Aorta (tissue), 5 donors: ENCODE data around the gene ERMN. TPM values are rescaled to one million over a fixed set of nuclear protein-coding genes. Genes with fewer than 3 reads are reported as not detected.

Experiments used
- ATAC-seq: fragments of 200-7000 bp; cut with Tn5 transposase; one replicate; pipeline ENCODE4 v1.9.1; 2022; ENCODE audit warnings: moderate library complexity; ENCODE audit not compliant: low FRiP score
- DNase-seq, 2 donors: peaks; one replicate each; pipeline ENCODE4 v3.0.0-alpha.2; 2020
- H3K27ac ChIP-seq, 2 donors: one replicate each; pipeline ENCODE4 v1.5.1; 2013; ENCODE audit warnings: low read length in 2 of 2, mild to moderate bottlenecking in 2 of 2, moderate library complexity in 2 of 2, control low read depth in 1 of 2, inconsistent platforms in 1 of 2, low read depth in 1 of 2
- H3K27me3 ChIP-seq, 2 donors: one replicate each; pipeline ENCODE4 v1.6.1; 2013; ENCODE audit warnings: control low read depth in 1 of 2, low read length in 1 of 2, mild to moderate bottlenecking in 1 of 2, moderate library complexity in 1 of 2; ENCODE audit not compliant: insufficient read depth in 2 of 2, control insufficient read depth in 1 of 2
- H3K36me3 ChIP-seq, 2 donors: one replicate each; pipeline ENCODE4 v1.6.1; 2013; ENCODE audit warnings: control low read depth in 1 of 2, low read length in 1 of 2, mild to moderate bottlenecking in 1 of 2; ENCODE audit not compliant: insufficient read depth in 2 of 2, control insufficient read depth in 1 of 2
- H3K4me1 ChIP-seq, 2 donors: one replicate each; pipeline ENCODE4 v1.6.1; 2013; ENCODE audit warnings: low read length in 2 of 2, control low read depth in 1 of 2, mild to moderate bottlenecking in 1 of 2, moderate library complexity in 1 of 2; ENCODE audit not compliant: insufficient read depth in 2 of 2, control insufficient read depth in 1 of 2
- H3K4me3 ChIP-seq, 2 donors: one replicate each; pipeline ENCODE4 v1.5.1; 2013; ENCODE audit warnings: low read length in 2 of 2, control low read depth in 1 of 2, mild to moderate bottlenecking in 1 of 2
- H3K9me3 ChIP-seq: one replicate; pipeline ENCODE4 v1.6.1; 2013; ENCODE audit warnings: mild to moderate bottlenecking, low read length; ENCODE audit not compliant: control insufficient read depth
- WGBS, 2 donors: extraction: QIAGEN DNeasy Blood & Tissue Kit; methylation state at CpG; one replicate each; pipeline ENCODE4 v1.1.7; 2013; 5-methylcytosine and 5-hydroxymethylcytosine counted together
- intact Hi-C, 2 donors: fragments of 100-400 bp; cut with DNase I; formaldehyde crosslinking; loops; one replicate each; pipeline versions ENCODE4 v1.14.2 to v1.15.0; 2022
- polyA plus RNA-seq, 2 donors: library from polyadenylated mRNA; stranded (reverse); fragments of 200-250 nt; gene quantifications; one replicate each; pipeline ENCODE4 v1.2.3, GENCODE V29; 2013
- total RNA-seq, 2 donors: library from RNA; stranded (reverse); fragmentation: NEBNext Ultra II Directional; extraction: Animal tissue kit (Norgen Biotek cat#: 25700); gene quantifications; one replicate each; pipeline ENCODE4 v1.2.1, GENCODE V29; 2021
- donor health status: healthy with polysubstance abuse.
- donor health status: Bipolar disorder and iron deficiency.
- donor health status: DM: no; HTN: no; CAD: no.
- donor health status: DM: no; HTN: no; CAD: no.
- donor health status: DM: yes; HTN: yes; CAD: no.

Gene ERMN
- total and polyA plus RNA-seq, 4 donors = 0.36 to 0.51 TPM; not detected in 2

GRCh38 chr2:157269060-157269459, 56.6 kb downstream of the ERMN start:
- no peak for ATAC-seq
- 93 to 94% methylated on average over 2 of the region's 2 CpGs for WGBS, 2 donors

More at GRCh38 chr2:157269060-157269459, 56.6 kb downstream of the ERMN start:
- Histone ChIP-seq H3K27ac (no peak overlapping the region), H3K4me3 (no peak overlapping the region), H3K9me3 (no peaks in the 10 kb centered on the region), H3K36me3 (no peaks in the 10 kb centered on the region), H3K4me1 (no peaks in the 10 kb centered on the region), H3K27me3 (no peaks in the 10 kb centered on the region)
- intact Hi-C loops = no loop called here
- no peak for DNase-seq

Other genes starting within 250 kb of the ERMN start
- 1 to 10 TPM; 3.2 to 4.5 TPM for gene GALNT5, start 68.1 kb downstream of the ERMN start, total RNA-seq
- gene GALNT5, start 68.1 kb downstream of the ERMN start, polyA plus RNA-seq = under 1 TPM; 0.88 to 0.90 TPM
- 10 to 100 TPM in 1 of 2 donors, 1 to 10 TPM in 1; 10.0 to 21.1 TPM for gene CYTIP, start 118.3 kb upstream of the ERMN start, total RNA-seq
- 1 to 10 TPM in 1 of 2 donors, under 1 TPM in 1; 1.00 to 5.0 TPM for gene CYTIP, start 118.3 kb upstream of the ERMN start, polyA plus RNA-seq